Fibroblast of the aortic adventitia (primary cell): ENCODE data around the gene YJEFN3. TPM values are rescaled to one million over a fixed set of nuclear protein-coding genes. Genes with fewer than 3 reads are reported as not detected.

ENCODE experiments used
- DNase-seq: peaks from one replicate; pipeline ENCODE4 v3.0.0-alpha.2; 2010; ENCODE audit warnings: low read depth
- H3K4me3 ChIP-seq: 2 replicates; pipeline ENCODE4 v1.5.1; 2011; ENCODE audit warnings: low read depth, mild to moderate bottlenecking, control low read depth, low read length, moderate library complexity
- CTCF ChIP-seq: IDR thresholded peaks from 2 replicates; pipeline ENCODE4 v1.5.1; 2011; ENCODE audit warnings: mild to moderate bottlenecking, low read length, control low read depth, inconsistent platforms; ENCODE audit not compliant: insufficient read depth
- total RNA-seq: library from RNA; depleted of rRNA; stranded (reverse); fragments of >200 nt; gene quantifications from 2 replicates; pipeline ENCODE4 v1.2.3, GENCODE V29; 2012; ENCODE audit warnings: low replicate concordance

YJEFN3 gene
- total RNA-seq, 1 donor, result 0.45 TPM

DNA sequence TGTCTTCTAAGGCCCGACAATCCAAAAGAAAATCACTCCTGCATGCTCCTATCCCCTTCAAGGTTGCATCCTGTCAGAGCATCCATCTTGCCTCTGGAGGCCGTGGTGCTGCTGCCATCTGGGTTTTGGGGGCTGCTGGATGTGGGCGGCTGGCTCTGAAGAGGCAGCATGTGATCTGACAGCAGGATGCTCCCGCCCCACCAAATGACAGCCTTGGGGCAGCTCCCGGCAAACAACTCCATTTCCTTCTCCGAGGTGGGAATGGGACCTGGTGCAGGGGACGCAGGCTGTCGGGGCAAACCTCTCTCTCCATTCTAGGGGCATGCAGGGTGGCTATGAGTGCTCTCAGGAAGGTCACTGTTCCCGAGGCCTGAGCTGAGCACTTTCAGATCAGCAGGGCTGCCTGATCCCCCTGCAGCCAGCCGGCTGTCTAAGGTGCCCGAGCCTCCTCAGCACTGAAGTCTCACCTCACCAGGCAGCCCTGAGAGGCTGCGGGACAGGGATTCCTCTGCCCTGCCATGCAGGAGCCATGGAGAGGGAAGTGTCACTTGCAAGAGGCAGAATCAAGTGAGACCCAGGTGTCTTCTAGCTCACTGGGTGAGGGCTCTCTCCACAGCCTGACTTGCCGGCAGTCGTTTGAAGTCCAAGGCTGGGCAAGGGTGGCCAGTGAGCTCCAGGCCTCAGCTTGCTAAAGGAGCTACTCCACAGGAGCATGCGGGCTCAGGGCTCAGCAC, 42.2 kb upstream of the YJEFN3 start:
- no peak for TF ChIP-seq CTCF
- DNase-seq, result no peak
- no peak overlapping the region for H3K4me3 ChIP-seq

- no peak overlapping the region for H3K4me3 ChIP-seq
- no peak for DNase-seq
- no peak for TF ChIP-seq CTCF
Observed at GRCh38 chr19:19487077-19487949, 41.4 kb upstream of the YJEFN3 start.

- no peak overlapping the region for H3K4me3 ChIP-seq
- DNase-seq, result peak; percentile 56
- TF ChIP-seq CTCF, result no peak
Observed at GRCh38 chr19:19487950-19488874, 40.5 kb upstream of the YJEFN3 start.

DNA sequence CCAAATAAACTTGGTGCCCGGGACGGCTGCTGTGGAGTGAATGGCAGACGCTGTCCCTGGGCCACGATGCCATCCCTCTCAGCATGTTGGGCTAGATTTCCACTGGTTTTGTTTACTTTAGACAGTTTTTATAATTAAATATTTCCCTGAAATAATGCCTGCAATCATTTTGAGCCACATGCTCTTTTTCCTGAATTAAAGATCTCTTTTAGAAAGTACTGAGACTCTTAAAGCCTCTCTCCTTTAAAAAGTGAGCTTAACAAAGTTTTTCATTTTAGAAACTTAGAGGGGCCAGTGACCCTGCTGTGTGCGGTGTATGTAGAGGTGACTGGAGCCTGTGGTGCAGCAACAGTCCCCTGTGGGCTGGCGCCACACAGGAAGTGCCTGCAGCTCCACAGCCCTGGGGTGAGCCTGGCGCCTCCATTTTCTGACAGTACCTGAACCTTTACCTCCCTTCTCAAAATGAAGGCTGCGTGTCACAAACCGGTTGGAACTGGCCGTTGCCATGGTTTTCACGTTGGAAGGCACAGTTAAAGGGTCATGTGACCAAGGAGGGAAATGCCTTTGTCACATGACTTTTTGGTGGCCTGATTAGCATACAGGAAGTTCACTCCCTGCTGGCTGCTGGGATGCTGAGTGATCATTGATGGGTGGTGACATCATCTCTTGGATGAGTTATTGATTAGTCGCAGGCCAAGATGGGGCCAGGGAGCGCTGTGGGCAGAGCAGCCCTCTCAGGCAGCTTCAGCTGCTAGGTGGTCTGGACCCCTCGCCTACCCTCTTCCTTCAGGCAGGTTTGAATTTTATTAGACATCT, 39.6 kb upstream of the YJEFN3 start:
- H3K4me3 ChIP-seq, result peak overlapping the region; percentile 28
- DNase-seq, result peak; percentile 96
- no peak for TF ChIP-seq CTCF

DNA sequence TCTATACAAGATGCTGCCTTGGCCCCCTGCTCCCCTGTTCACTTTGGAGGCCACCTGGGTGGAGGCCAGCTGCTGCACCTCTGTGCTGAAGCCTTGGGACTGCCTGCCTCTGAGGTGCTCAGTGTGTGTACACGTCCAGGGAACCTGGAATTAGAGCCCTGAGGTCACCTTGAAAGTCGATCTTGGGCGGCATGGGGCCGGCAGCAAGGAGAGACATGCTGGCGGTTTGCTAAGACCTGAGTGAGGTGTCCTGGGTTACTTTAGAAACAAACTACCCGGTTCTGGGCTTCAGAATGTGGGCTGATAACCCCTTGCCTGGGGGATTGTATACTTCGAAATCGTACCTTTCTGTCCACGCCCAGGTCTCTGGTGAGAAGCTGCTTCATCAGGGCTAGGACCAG, 38.9 kb upstream of the YJEFN3 start:
- H3K4me3 ChIP-seq, result peak overlapping the region; percentile 32
- no peak for TF ChIP-seq CTCF
- DNase-seq, result no peak
